Measurements from ENCODE around the gene CCT8.
"Not testable (repeated sequence)": the region's sequence is repeated elsewhere in the genome, so short reads cannot be mapped to it uniquely, and the experiment has no call there.

CCT8 gene

DNA sequence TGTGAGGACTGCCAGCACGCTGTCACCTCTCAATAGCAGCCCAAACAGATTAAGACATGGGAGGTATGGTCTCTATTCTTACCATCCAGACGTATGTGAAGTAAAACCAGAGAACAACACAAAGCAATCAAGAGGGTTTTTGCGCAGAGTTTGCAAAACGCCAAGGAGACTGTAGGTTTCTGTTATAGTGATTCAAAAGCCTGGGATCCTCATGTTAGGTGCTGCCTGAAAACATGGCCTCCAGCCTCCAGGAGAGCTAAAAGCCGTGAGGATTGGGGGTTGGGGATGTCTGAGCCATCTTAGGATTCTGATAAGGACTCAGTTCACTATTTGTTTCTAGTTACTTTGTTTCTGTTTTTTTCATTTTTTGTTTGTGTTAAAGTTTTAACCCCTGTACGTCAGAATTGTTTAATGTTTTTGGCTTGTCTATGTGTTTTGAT is 4.2 kb upstream of the CCT8 start:
- TF ChIP-seq, protein P1, sequence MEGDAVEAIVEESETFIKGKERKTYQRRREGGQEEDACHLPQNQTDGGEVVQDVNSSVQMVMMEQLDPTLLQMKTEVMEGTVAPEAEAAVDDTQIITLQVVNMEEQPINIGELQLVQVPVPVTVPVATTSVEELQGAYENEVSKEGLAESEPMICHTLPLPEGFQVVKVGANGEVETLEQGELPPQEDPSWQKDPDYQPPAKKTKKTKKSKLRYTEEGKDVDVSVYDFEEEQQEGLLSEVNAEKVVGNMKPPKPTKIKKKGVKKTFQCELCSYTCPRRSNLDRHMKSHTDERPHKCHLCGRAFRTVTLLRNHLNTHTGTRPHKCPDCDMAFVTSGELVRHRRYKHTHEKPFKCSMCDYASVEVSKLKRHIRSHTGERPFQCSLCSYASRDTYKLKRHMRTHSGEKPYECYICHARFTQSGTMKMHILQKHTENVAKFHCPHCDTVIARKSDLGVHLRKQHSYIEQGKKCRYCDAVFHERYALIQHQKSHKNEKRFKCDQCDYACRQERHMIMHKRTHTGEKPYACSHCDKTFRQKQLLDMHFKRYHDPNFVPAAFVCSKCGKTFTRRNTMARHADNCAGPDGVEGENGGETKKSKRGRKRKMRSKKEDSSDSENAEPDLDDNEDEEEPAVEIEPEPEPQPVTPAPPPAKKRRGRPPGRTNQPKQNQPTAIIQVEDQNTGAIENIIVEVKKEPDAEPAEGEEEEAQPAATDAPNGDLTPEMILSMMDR (IDR thresholded peaks at IDR 0.05; ENCODE audit: control insufficient read depth, insufficient read depth, low read depth, low read length, missing control alignments): no peak
- no peak overlapping the region for H3K4me3 ChIP-seq (ENCODE audit: control insufficient read depth, low read depth, low read length)
- DNase-seq (ENCODE audit: low read depth): no peak

DNA sequence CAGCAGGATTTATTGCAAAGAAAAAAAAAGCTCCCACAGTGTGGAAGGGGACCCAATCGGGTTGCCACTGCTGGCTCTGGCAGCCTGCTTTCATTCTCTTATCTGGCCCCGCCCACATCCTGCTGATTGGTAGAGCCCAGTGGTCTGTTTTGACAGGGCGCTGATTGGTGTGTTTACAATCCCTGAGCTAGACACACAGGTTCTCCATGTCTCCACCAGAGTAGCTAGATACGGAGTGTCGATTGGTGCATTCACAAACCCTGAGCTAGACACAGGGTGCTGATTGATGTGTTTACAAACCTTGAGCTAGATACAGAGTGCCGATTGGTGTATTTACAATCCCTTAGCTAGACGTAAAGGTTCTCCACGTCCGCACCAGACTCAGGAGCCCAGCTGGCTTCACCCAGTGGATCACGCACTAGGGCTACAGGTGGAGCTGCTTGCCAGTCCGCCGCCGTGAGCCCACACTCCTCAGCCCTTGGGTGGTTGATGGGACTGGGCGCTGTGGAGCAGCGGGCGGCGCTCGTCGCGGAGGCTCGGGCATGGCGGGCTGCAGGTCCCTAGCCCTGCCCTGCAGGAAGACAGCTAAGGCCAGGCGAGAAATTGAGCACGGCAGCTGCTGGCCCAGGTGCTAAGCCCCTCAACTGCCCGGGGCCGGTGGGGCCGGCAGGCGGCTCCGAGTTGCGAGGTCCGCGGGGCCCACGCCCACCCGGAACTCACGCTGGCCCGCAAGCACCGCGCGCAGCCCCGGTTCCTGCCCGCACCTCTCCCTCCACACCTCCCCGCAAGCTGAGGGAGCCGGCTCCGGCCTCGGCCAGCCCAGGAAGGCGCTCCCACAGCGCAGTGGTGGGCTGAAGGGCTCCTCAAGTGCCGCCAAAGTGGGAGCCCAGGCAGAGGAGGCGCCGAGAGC is 3.5 kb upstream of the CCT8 start:
- DNase-seq (ENCODE audit: low read depth); H3K4me3 ChIP-seq (ENCODE audit: control insufficient read depth, low read depth, low read length): not testable (repeated sequence)

DNA sequence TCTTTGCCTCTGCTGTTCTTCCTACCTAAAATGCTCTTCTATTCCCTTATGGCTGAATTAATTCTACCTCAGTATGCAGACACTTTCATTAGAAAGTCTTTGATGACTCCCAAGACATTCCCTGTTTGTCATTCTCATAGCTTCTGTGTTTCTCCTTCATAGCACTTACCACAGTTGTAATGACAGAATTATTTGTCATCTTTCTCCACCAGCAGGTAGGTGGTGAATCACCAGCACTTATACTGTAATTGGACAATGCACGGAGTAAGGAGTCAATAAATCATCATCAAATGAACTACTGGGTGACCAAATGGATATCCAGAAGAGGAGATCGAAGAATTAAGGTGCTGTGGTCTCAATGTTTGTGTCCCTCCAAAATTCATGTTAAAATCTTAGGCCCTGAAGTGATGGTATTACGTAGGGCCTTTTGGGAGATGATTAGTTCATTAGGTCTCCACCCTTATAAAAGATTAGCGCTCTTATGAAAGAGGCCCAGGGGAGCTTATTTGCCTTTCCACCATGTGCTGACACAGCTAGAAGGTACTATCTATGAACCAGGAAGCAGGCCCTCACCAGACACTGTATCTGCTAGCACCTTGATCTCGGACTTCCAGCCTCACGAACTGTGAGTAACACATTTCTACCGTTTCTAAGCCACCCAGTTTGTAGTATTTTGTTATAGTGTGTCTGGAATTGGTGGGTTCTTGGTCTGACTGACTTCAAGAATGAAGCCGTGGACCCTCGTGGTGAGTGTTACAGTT is 2.4 kb upstream of the CCT8 start:
- TF ChIP-seq, protein P1 (IDR thresholded peaks at IDR 0.05; ENCODE audit: control insufficient read depth, insufficient read depth, low read depth, low read length, missing control alignments): no peak
- DNase-seq (ENCODE audit: low read depth): no peak
- no peak overlapping the region for H3K4me3 ChIP-seq (ENCODE audit: control insufficient read depth, low read depth, low read length)

DNA sequence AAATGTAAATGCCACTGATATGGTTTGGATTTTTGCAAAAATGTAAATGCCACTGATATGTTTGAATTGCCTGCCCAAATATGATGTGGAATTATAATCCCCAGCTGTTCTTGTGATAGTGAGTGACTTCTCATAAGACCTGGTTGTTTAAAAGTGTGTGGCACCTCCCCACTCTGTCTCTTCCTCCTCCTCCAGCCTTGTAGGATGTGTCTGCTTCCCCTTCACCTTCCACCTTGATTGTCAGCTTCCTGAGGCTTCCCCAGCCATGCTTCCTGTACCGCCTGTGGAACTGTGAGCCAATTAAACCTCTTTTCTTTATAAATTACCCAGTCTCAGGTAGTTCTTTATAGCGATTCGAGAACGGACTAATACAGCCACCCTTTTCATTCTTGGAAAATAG is 1.3 kb upstream of the CCT8 start:
- no peak overlapping the region for H3K4me3 ChIP-seq (ENCODE audit: control insufficient read depth, low read depth, low read length)
- no peak for DNase-seq (ENCODE audit: low read depth)
- TF ChIP-seq, protein P1 (IDR thresholded peaks at IDR 0.05; ENCODE audit: control insufficient read depth, insufficient read depth, low read depth, low read length, missing control alignments): no peak

DNA sequence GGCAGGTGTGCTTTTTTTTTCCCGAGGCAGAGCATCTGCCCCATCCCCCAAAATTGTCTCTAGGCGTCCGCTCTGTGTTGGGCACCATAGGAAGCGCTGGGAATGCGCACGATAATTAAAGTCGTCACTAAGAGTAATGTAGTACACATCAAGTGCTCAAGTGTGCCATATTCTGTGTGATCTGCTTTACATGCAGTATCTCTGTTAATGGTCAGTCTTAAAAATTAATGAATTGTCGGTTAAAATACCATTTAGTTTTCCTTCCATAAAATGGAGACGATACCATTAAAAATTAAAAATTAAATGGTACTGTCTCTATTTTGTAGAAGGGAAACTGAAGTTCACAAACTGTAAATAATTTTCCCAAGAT is 544 bp upstream of the CCT8 start:
- H3K4me3 ChIP-seq (ENCODE audit: control insufficient read depth, low read depth, low read length): peak overlapping the region; percentile 79
- no peak for DNase-seq (ENCODE audit: low read depth)
- TF ChIP-seq, protein P1 (IDR thresholded peaks at IDR 0.05; ENCODE audit: control insufficient read depth, insufficient read depth, low read depth, low read length, missing control alignments): no peak

DNA sequence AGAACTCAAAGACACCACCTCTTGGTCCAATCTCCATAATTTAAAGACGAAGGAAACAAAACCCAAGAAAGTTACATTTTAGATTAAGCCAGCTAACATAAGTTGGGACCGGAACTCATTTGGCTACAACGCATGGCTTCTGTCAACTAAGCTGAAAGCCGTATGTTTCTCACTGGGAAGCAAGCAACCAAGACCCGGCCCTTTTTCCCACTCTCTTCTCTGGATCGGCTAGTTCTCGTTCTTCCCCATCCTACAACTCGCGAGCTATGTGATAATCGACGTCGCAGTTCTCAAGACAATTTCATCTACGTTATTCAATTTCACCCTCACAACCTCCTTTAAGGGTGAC is 601 bp downstream of the CCT8 start:
- TF ChIP-seq, protein P1 (IDR thresholded peaks at IDR 0.05; ENCODE audit: control insufficient read depth, insufficient read depth, low read depth, low read length, missing control alignments): no peak
- DNase-seq (ENCODE audit: low read depth): no peak

More for the DNA sequence above, 601 bp downstream of the CCT8 start:
- H3K4me3 ChIP-seq (ENCODE audit: control insufficient read depth, low read depth, low read length): peak overlapping the region; percentile 79
